ENCODE measurements around the gene FAHD2A.

DNA sequence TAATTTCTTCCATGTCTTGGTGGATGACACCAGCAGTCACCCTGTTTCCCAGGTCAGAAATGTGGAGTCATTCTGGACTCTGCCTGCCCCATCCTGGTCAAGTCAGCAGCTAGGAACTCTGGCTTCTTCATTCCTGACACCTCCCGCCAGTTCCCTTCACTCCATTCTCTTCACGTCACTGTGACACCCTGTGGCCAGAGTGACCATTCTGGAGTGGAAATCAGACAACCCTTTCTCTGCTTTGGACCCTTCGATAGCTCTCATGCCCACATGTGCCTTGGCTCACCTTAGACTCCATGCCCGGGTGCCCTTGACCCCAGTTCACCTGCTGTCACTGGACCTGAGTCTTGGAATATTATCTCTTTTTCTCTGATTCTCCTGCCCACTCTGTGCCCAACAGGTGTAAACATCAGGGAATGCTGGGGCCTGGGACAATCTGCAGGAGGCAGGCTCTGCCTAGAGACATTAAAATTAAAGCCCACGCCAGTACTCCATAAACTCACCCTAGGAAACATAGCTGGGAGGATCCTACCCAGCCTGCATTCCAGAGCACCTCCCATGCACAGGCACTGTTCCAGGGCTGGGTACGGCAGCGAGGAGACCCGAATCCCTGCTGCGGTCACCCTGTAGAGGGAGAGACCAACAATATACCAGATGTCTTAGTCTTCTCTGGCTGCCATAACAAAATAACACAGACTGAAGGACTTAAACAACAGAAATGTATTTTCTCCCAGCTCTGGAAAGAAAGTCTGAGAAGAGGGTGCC lies 41.1 kb upstream of the FAHD2A start:
- TF ChIP-seq POLR2AphosphoS5 (IDR thresholded peaks at IDR 0.05; ENCODE audit: insufficient read depth in 1 of 2, low read depth in 1 of 2): no peak
- no peak for TF ChIP-seq CTCF (IDR thresholded peaks at IDR 0.05)

Data from vagina (tissue), 2 donors.